IMR-90 (cell line): ENCODE data around the gene HAX1. TPM values are rescaled to one million over a fixed set of nuclear protein-coding genes. Genes with fewer than 3 reads are reported as not detected.

ENCODE experiments used
- ATAC-seq: fragments of 200-7000 bp; cut with Tn5 transposase; 2 replicates; pipeline ENCODE4 v1.9.1; 2020; ENCODE audit warnings: low read depth, mild to moderate bottlenecking, moderate library complexity
- Bru-seq: library from RNA; stranded (reverse); fragments of 400-500 nt; gene quantifications from one replicate; lab custom pipeline; 2021; lab: Mats Ljungman, UMichigan
- BruChase-seq, 2 experiments: library from RNA; stranded (reverse); fragments of 400-500 nt; gene quantifications; one replicate each; lab custom pipeline; 2021; lab: Mats Ljungman, UMichigan
- BruUV-seq: library from RNA; stranded (reverse); fragments of 400-500 nt; replicated peaks from 2 replicates; lab custom pipeline; 2021; lab: Mats Ljungman, UMichigan
- CTCF ChIA-PET: fragments of 300-600 bp; formaldehyde crosslinking; extraction: SDS; loops from one replicate; lab custom pipeline; 2021; ENCODE audit warnings: antibody characterized with exemption; lab: Yijun Ruan, JAX
- POLR2A ChIA-PET: fragments of 300-600 bp; sonication (Branson Sonifier 250); formaldehyde crosslinking; loops from one replicate; lab custom pipeline; 2022; ENCODE audit warnings: antibody characterized with exemption; ENCODE audit not compliant: unreplicated experiment; lab: Charles Lee
- DNase-seq: peaks from one replicate; pipeline ENCODE4 v3.0.0; 2013
- H2AFZ ChIP-seq: replicated peaks from 2 replicates; pipeline ENCODE3; 2013; ENCODE audit warnings: low read length, mild to moderate bottlenecking; ENCODE audit not compliant: poor library complexity
- H2AK5ac ChIP-seq: 2 replicates; pipeline ENCODE4 v1.6.1; 2013; ENCODE audit warnings: low read depth, low read length, inconsistent platforms
- H2AK9ac ChIP-seq: replicated peaks from 2 replicates; pipeline ENCODE3; 2013; ENCODE audit warnings: mild to moderate bottlenecking, low read depth, low read length, moderate library complexity; ENCODE audit not compliant: poor library complexity
- H2BK120ac ChIP-seq: 2 replicates; pipeline ENCODE4 v1.6.1; 2013; ENCODE audit warnings: low read depth, low read length, inconsistent platforms
- H2BK15ac ChIP-seq: 3 replicates; pipeline ENCODE4 v1.6.1; 2013; ENCODE audit warnings: low read depth, low read length, inconsistent platforms
- H2BK20ac ChIP-seq: 2 replicates; pipeline ENCODE4 v1.6.1; 2013; ENCODE audit warnings: low read depth, mild to moderate bottlenecking, inconsistent platforms, low read length, moderate library complexity
- H2BK5ac ChIP-seq: 2 replicates; pipeline ENCODE4 v1.6.1; 2013; ENCODE audit warnings: mild to moderate bottlenecking, low read depth, low read length, inconsistent platforms; ENCODE audit not compliant: poor library complexity, severe bottlenecking
- H3K14ac ChIP-seq: replicated peaks from 2 replicates; pipeline ENCODE4 v1.6.1; 2013; ENCODE audit warnings: low read depth, low read length, inconsistent platforms
- H3K18ac ChIP-seq: 2 replicates; pipeline ENCODE4 v1.6.1; 2013; ENCODE audit warnings: low read depth, low read length, control low read depth
- H3K23ac ChIP-seq: 2 replicates; pipeline ENCODE4 v1.6.1; 2013; ENCODE audit warnings: low read depth, low read length, inconsistent platforms
- H3K27ac ChIP-seq: 2 replicates; pipeline ENCODE4 v1.5.1; 2013; ENCODE audit warnings: mild to moderate bottlenecking, control low read depth, low read length; ENCODE audit not compliant: insufficient read depth
- H3K27me3 ChIP-seq: 2 replicates; pipeline ENCODE4 v1.6.1; 2013; ENCODE audit warnings: low read length; ENCODE audit not compliant: control insufficient read depth, insufficient read depth
- H3K36me3 ChIP-seq: 2 replicates; pipeline ENCODE4 v1.6.1; 2013; ENCODE audit warnings: low read length, mixed read lengths; ENCODE audit not compliant: control insufficient read depth, insufficient read depth
- H3K4ac ChIP-seq: 2 replicates; pipeline ENCODE4 v1.6.1; 2013; ENCODE audit warnings: low read depth, low read length, inconsistent platforms
- H3K4me1 ChIP-seq: 2 replicates; pipeline ENCODE4 v1.6.1; 2013; ENCODE audit warnings: low read length, mixed read lengths; ENCODE audit not compliant: control insufficient read depth, insufficient read depth
- H3K4me2 ChIP-seq: 2 replicates; pipeline ENCODE4 v1.6.1; 2013; ENCODE audit warnings: low read depth, mild to moderate bottlenecking, control low read depth, low read length, moderate library complexity
- H3K4me3 ChIP-seq: 2 replicates; pipeline ENCODE4 v1.5.1; 2013; ENCODE audit warnings: low read depth, mild to moderate bottlenecking, control low read depth, low read length, moderate library complexity; ENCODE audit not compliant: insufficient read depth
- H3K56ac ChIP-seq: 2 replicates; pipeline ENCODE4 v1.6.1; 2013; ENCODE audit warnings: low read length, inconsistent platforms; ENCODE audit not compliant: insufficient read depth; ENCODE audit errors: extremely low read depth
- H3K79me1 ChIP-seq, 2 experiments: 2 replicates each; pipeline ENCODE4 v1.6.1; 2013; ENCODE audit warnings: low read length in 2 of 2, inconsistent platforms in 1 of 2, low read depth in 1 of 2
- H3K9ac ChIP-seq: 2 replicates; pipeline ENCODE4 v1.6.1; 2013; ENCODE audit warnings: low read depth, low read length, control low read depth
- H3K9me1 ChIP-seq: 2 replicates; pipeline ENCODE4 v1.6.1; 2013; ENCODE audit warnings: low read length, inconsistent platforms; ENCODE audit not compliant: insufficient read depth
- H3K9me3 ChIP-seq: 2 replicates; pipeline ENCODE4 v1.6.1; 2013; ENCODE audit warnings: low read length; ENCODE audit not compliant: control insufficient read depth, insufficient read depth
- H4K20me1 ChIP-seq: 2 replicates; pipeline ENCODE4 v1.6.1; 2013; ENCODE audit warnings: low read length, inconsistent platforms; ENCODE audit not compliant: insufficient read depth
- H4K5ac ChIP-seq: 2 replicates; pipeline ENCODE4 v1.6.1; 2013; ENCODE audit warnings: mild to moderate bottlenecking, low read depth, low read length, control low read depth
- H4K8ac ChIP-seq, 2 experiments: 2 replicates each; pipeline ENCODE4 v1.6.1; 2013; ENCODE audit warnings: low read depth in 2 of 2, low read length in 2 of 2, control low read depth in 1 of 2, inconsistent platforms in 1 of 2
- H4K91ac ChIP-seq: 2 replicates; pipeline ENCODE4 v1.6.1; 2013; ENCODE audit warnings: low read depth, low read length, inconsistent platforms; ENCODE audit not compliant: insufficient read depth
- BHLHE40 ChIP-seq: fragments of 150-350 bp; IDR thresholded peaks from 2 replicates; pipeline ENCODE4 v1.6.1; 2016; ENCODE audit warnings: mild to moderate bottlenecking, low read depth, low read length
- CEBPB ChIP-seq: IDR thresholded peaks from 2 replicates; pipeline ENCODE4 v1.6.1; 2012; ENCODE audit warnings: low read depth, low read length, improper control_type of control experiment
- CTCF ChIP-seq: conservative IDR thresholded peaks from 2 replicates; pipeline ENCODE4 v1.5.1; 2012; ENCODE audit warnings: mild to moderate bottlenecking, low read depth, low read length, improper control_type of control experiment
- FOS ChIP-seq: fragments of 150-350 bp; IDR thresholded peaks from 2 replicates; pipeline ENCODE4 v1.6.1; 2016; ENCODE audit warnings: low read depth, low read length
- MAFK ChIP-seq: IDR thresholded peaks from 2 replicates; pipeline ENCODE4 v1.6.1; 2012; ENCODE audit warnings: low read depth, low read length, improper control_type of control experiment
- MAZ ChIP-seq: IDR thresholded peaks from 2 replicates; pipeline ENCODE4 v1.6.1; 2012; ENCODE audit warnings: low read depth, mild to moderate bottlenecking, low read length, improper control_type of control experiment, moderate library complexity, borderline replicate concordance
- MXI1 ChIP-seq: IDR thresholded peaks from 2 replicates; pipeline ENCODE4 v1.6.1; 2012; ENCODE audit warnings: low read depth, mild to moderate bottlenecking, low read length, moderate library complexity, borderline replicate concordance
- NFE2L2 ChIP-seq: fragments of 150-350 bp; IDR thresholded peaks from 2 replicates; pipeline ENCODE4 v1.6.1; 2016; ENCODE audit warnings: low read depth, mild to moderate bottlenecking, low read length
- POLR2A ChIP-seq: IDR thresholded peaks from 2 replicates; pipeline ENCODE4 v1.6.1; 2012; ENCODE audit warnings: mild to moderate bottlenecking, low read depth, low read length
- RAD21 ChIP-seq: IDR thresholded peaks from 2 replicates; pipeline ENCODE4 v1.6.1; 2012; ENCODE audit warnings: low read length, improper control_type of control experiment
- RCOR1 ChIP-seq: IDR thresholded peaks from 2 replicates; pipeline ENCODE4 v1.6.1; 2012; ENCODE audit warnings: mild to moderate bottlenecking, low read length, improper control_type of control experiment; ENCODE audit not compliant: insufficient replicate concordance
- RFX5 ChIP-seq: IDR thresholded peaks from 2 replicates; pipeline ENCODE4 v1.8.0; 2012; ENCODE audit warnings: low read depth, mild to moderate bottlenecking, low read length, moderate library complexity
- SMC3 ChIP-seq: fragments of 150-350 bp; IDR thresholded peaks from 2 replicates; pipeline ENCODE4 v1.6.1; 2016; ENCODE audit warnings: low read depth, mild to moderate bottlenecking, antibody characterized with exemption, low read length, moderate library complexity
- WGBS, 2 experiments: methylation state at CpG; one replicate each; pipeline versions ENCODE4 v1.1.5 to v1.1.7; 2013; ENCODE audit warnings: missing lambda C conversion rate in 2 of 2; ENCODE audit not compliant: insufficient read length in 1 of 2; ENCODE audit errors: extremely low coverage in 2 of 2; 5-methylcytosine and 5-hydroxymethylcytosine counted together
- dilution Hi-C: fragments of 300-500 bp; cut with HindIII; formaldehyde crosslinking; loops from one replicate; pipeline ENCODE4 v1.14.3; 2018; ENCODE audit warnings: low sequenced_read_pairs; ENCODE audit not compliant: unreplicated experiment
- in situ Hi-C: fragments of 300-500 bp; cut with MboI; formaldehyde crosslinking; loops from 3 replicates; pipeline ENCODE4 v1.14.3; 2019; ENCODE audit warnings: low sequenced_read_pairs, inconsistent platforms, mixed read lengths
- intact Hi-C: fragments of 100-400 bp; cut with micrococcal nuclease; formaldehyde crosslinking; loops from 2 replicates; pipeline ENCODE4 v1.10.0; 2022
- long read RNA-seq: library from polyadenylated mRNA; unstranded; transcript quantifications from one replicate; pipeline ENCODE4 v2.0.0, GENCODE V29; 2021; ENCODE audit not compliant: unreplicated experiment
- polyA plus RNA-seq, 3 experiments: library from polyadenylated mRNA; depleted of rRNA; stranded (reverse); fragments of >200 nt; gene quantifications; 2 replicates each; pipeline ENCODE4 v1.2.3, GENCODE V29; 2012; ENCODE audit warnings: low replicate concordance in 1 of 3
- total RNA-seq: library from RNA; depleted of rRNA; stranded (reverse); fragments of >200 nt; gene quantifications from 2 replicates; pipeline ENCODE4 v1.2.3, GENCODE V29; 2012; rRNA removed

HAX1 gene
- 140 and 146 TPM in 2 replicates for total RNA-seq
- polyA plus RNA-seq (2012; rRNA removed), result 117 TPM in 2 replicates
- polyA plus RNA-seq (2012; cell fraction: cytosol; rRNA removed), result 57.8 and 129 TPM in 2 replicates
- 51.3 and 98.5 TPM in 2 replicates for polyA plus RNA-seq (2012; cell fraction: nucleus; rRNA removed; ENCODE audit: low replicate concordance)
- Bru-seq, nascent RNA, result percentile 68 among the genes with signal in this experiment
- BruChase-seq, experiment 1, labeled RNA remaining after a 6-hour chase, result percentile 72 among the genes with signal in this experiment
- percentile 67 among the genes with signal in this experiment for BruChase-seq, experiment 2, labeled RNA remaining after a 2-hour chase
- long read RNA-seq, transcript HAX1-201 (7 exons, 1,227 nt), result major isoform, 57 of 83 reads
- long read RNA-seq, partial matches to known transcripts, result 15 of 83 reads
- long read RNA-seq, other reads (novel, unspliced or antisense), result 9 of 83 reads

GRCh38 chr1:154272217-154272998 is at the start of gene HAX1:
Gene HAX1 (plus strand): TSS chr1:154272629. CDS start chr1:154272724, 95 bp downstream.
- peaks cover 5% of the 10 kb centered on the region; the same call in 1 of the 2 replicates for H3K9me1 ChIP-seq
- ATAC-seq (peak; percentile 94), DNase-seq (peak; percentile 97)
- peak within 1 kb of the TSS; percentile 86 for H4K5ac ChIP-seq
- H2BK120ac ChIP-seq, result peak within 1 kb of the TSS; percentile 21; the same call in 1 of the 2 replicates
- H4K8ac ChIP-seq, result peak within 1 kb of the TSS; percentile 86 to 89
- H3K23ac ChIP-seq, result peak within 1 kb of the TSS; percentile 95
- H3K9me3 ChIP-seq, result no peaks in the 10 kb centered on the region
- peak within 1 kb of the TSS; percentile 95 for H2AK9ac ChIP-seq
- H2BK15ac ChIP-seq, result 0 out of 3 replicates have a peak within 1 kb of the TSS, but pooled peaks have one; percentile 37
- H2BK20ac ChIP-seq, result no peak within 1 kb of the TSS
- ChIA-PET CTCF (interaction anchor here (0.6 to 1.2 kb wide), 4 partner anchors 62 to 230 kb away, joined by 3 to 4 read pairs (median 3); no protein-coding TSS in a partner anchor), POLR2A (interaction anchor here (0.6 kb wide), 3 partner anchors 12 to 232 kb away, joined by 4 to 9 read pairs (median 8); no protein-coding TSS in a partner anchor)
- peak within 1 kb of the TSS; percentile 87 for H3K4me3 ChIP-seq
- dilution Hi-C loops (no loop called here), intact Hi-C loops (loop anchor here (1.0 to 10.0 kb wide), 5 partner anchors 54 to 274 kb away; no protein-coding TSS in a partner anchor), in situ Hi-C loops (loop anchor here (5.0 kb wide), 1 partner anchor 65 kb away; no protein-coding TSS in a partner anchor)
- 0% methylated on average over 18 of the region's 47 CpGs; no CpG with 5 or more reads in 1 of the 2 experiments for WGBS, 2 experiments
- H3K4ac ChIP-seq, result peak within 1 kb of the TSS; percentile 95
- peak within 1 kb of the TSS; percentile 96 for H3K56ac ChIP-seq
- peak within 1 kb of the TSS; percentile 97 for H3K14ac ChIP-seq
- no peaks in the 10 kb centered on the region for H3K27me3 ChIP-seq
- peak within 1 kb of the TSS; percentile 87 for H3K27ac ChIP-seq
- H2AK5ac ChIP-seq, result peak within 1 kb of the TSS; percentile 92
- H4K20me1 ChIP-seq, result no peaks in the 10 kb centered on the region
- peaks cover 4% of the 10 kb centered on the region; the same call in 1 of the 2 replicates for H3K4me1 ChIP-seq
- peak within 1 kb of the TSS; percentile 98 for H3K9ac ChIP-seq
- peak within 1 kb of the TSS; percentile 37 for H3K18ac ChIP-seq
- H3K36me3 ChIP-seq, result peaks cover 27% of the 10 kb centered on the region
- peak within 1 kb of the TSS; percentile 84 for H3K4me2 ChIP-seq
- H2BK5ac ChIP-seq, result peak within 1 kb of the TSS; percentile 72
- no TSS peak for BruUV-seq
- peak within 1 kb of the TSS; percentile 87 for H2AFZ ChIP-seq
- H3K79me1 ChIP-seq, result peaks cover 12 to 13% of the 10 kb centered on the region in 2 experiments
- peak within 1 kb of the TSS; percentile 92 for H4K91ac ChIP-seq
- TF ChIP-seq FOS, result no peak
- no peak; the same call in 1 of the 2 replicates for TF ChIP-seq CEBPB
- TF ChIP-seq POLR2A, result peak; percentile 71
- TF ChIP-seq RFX5, result no peak
- TF ChIP-seq BHLHE40, result no peak
- peak; percentile 50; the same call in 1 of the 2 replicates for TF ChIP-seq MAZ
- no peak for TF ChIP-seq MAFK
- no peak for TF ChIP-seq NFE2L2
- peak; percentile 86 for TF ChIP-seq CTCF
- peak; percentile 79 for TF ChIP-seq RAD21
- no peak for TF ChIP-seq RCOR1
- peak; percentile 63 for TF ChIP-seq SMC3
- no peak for TF ChIP-seq MXI1
